ENCODE data around the gene PIEZO2. TPM values are rescaled to one million over a fixed set of nuclear protein-coding genes. Genes with fewer than 3 reads are reported as not detected.

Gene PIEZO2
- total and polyA plus RNA-seq, 2 experiments from 2014 or later, result 24.5 to 70.8 TPM

GRCh38 chr18:11089931-11090715 lies 59.2 kb downstream of the PIEZO2 start:
- no peaks in the 10 kb centered on the region for H3K36me3 ChIP-seq (replicated peaks; ENCODE audit: insufficient read depth, low read depth)
- H3K4me1 ChIP-seq (ENCODE audit: insufficient read depth), result peaks cover 9% of the 10 kb centered on the region
- no peaks in the 10 kb centered on the region for H3K9me3 ChIP-seq (ENCODE audit: low read depth)
- DNase-seq (ENCODE audit: low spot score), result no peak
- WGBS (ENCODE audit: low lambda C conversion rate, missing lambda C conversion rate), result 74% methylated on average over 9 of the region's 9 CpGs
- no peak overlapping the region for H3K4me3 ChIP-seq
- H4K20me1 ChIP-seq (ENCODE audit: insufficient read depth, poor library complexity, severe bottlenecking), result no peaks in the 10 kb centered on the region
- H2AFZ ChIP-seq, result no peak overlapping the region
- no peaks in the 10 kb centered on the region for H3K9me2 ChIP-seq (replicated peaks; ENCODE audit: insufficient read depth)
- peak overlapping the region; percentile 47 for H3K27ac ChIP-seq
- TF ChIP-seq EZH2 (IDR thresholded peaks at IDR 0.05; ENCODE audit: borderline replicate concordance), result no peak
- no peak for TF ChIP-seq CTCF (IDR thresholded peaks at IDR 0.05; ENCODE audit: poor library complexity)
- TF ChIP-seq EZH2phosphoT487 (IDR thresholded peaks at IDR 0.05; ENCODE audit: low read depth, severe bottlenecking, unreplicated experiment), result no peak
- H3K4me2 ChIP-seq, result peak overlapping the region; percentile 16
- H3K27me3 ChIP-seq, result no peaks in the 10 kb centered on the region
- H3K79me2 ChIP-seq, result no peaks in the 10 kb centered on the region

- H4K20me1 ChIP-seq (ENCODE audit: insufficient read depth, poor library complexity, severe bottlenecking), result no peaks in the 10 kb centered on the region
- no peaks in the 10 kb centered on the region for H3K9me3 ChIP-seq (ENCODE audit: low read depth)
- H3K9me2 ChIP-seq (replicated peaks; ENCODE audit: insufficient read depth), result no peaks in the 10 kb centered on the region
- H3K79me2 ChIP-seq, result no peaks in the 10 kb centered on the region
- DNase-seq (ENCODE audit: low spot score), result no peak
- H3K36me3 ChIP-seq (replicated peaks; ENCODE audit: insufficient read depth, low read depth), result no peaks in the 10 kb centered on the region
- H3K4me2 ChIP-seq, result no peak overlapping the region
- H2AFZ ChIP-seq, result no peak overlapping the region
- H3K4me1 ChIP-seq (ENCODE audit: insufficient read depth), result no peaks in the 10 kb centered on the region
- no peak for TF ChIP-seq EZH2 (IDR thresholded peaks at IDR 0.05; ENCODE audit: borderline replicate concordance)
- TF ChIP-seq EZH2phosphoT487 (IDR thresholded peaks at IDR 0.05; ENCODE audit: low read depth, severe bottlenecking, unreplicated experiment), result no peak
- H3K27me3 ChIP-seq, result no peaks in the 10 kb centered on the region
- no peak overlapping the region for H3K4me3 ChIP-seq
- no peak overlapping the region for H3K27ac ChIP-seq
- 91% methylated on average over 2 of the region's 2 CpGs for WGBS (ENCODE audit: low lambda C conversion rate, missing lambda C conversion rate)
Measured at GRCh38 chr18:11081009-11081532, 68.3 kb downstream of the PIEZO2 start.

- Histone ChIP-seq H3K9me3 (ENCODE audit: low read depth) (no peaks in the 10 kb centered on the region), H3K4me2 (no peak overlapping the region), H4K20me1 (ENCODE audit: insufficient read depth, poor library complexity, severe bottlenecking) (no peaks in the 10 kb centered on the region), H3K79me2 (no peaks in the 10 kb centered on the region), H3K27ac (peak overlapping the region; percentile 74), H3K4me3 (no peak overlapping the region), H3K9me2 (replicated peaks; ENCODE audit: insufficient read depth) (no peaks in the 10 kb centered on the region), H2AFZ (no peak overlapping the region), H3K4me1 (ENCODE audit: insufficient read depth) (peaks cover 14% of the 10 kb centered on the region), H3K36me3 (replicated peaks; ENCODE audit: insufficient read depth, low read depth) (no peaks in the 10 kb centered on the region), H3K27me3 (no peaks in the 10 kb centered on the region)
- TF ChIP-seq EZH2phosphoT487 (IDR thresholded peaks at IDR 0.05; ENCODE audit: low read depth, severe bottlenecking, unreplicated experiment) (no peak), CTCF (IDR thresholded peaks at IDR 0.05; ENCODE audit: poor library complexity) (no peak), EZH2 (IDR thresholded peaks at IDR 0.05; ENCODE audit: borderline replicate concordance) (no peak)
- DNase-seq (ENCODE audit: low spot score), result peak; percentile 42
- WGBS (ENCODE audit: low lambda C conversion rate, missing lambda C conversion rate), result 77% methylated on average over 4 of the region's 4 CpGs
Measured at GRCh38 chr18:11078491-11078890, 70.9 kb downstream of the PIEZO2 start.

GRCh38 chr18:11077548-11078187 lies 71.7 kb downstream of the PIEZO2 start:
- Histone ChIP-seq H4K20me1 (ENCODE audit: insufficient read depth, poor library complexity, severe bottlenecking) (no peaks in the 10 kb centered on the region), H2AFZ (no peak overlapping the region), H3K27me3 (no peaks in the 10 kb centered on the region), H3K27ac (peak overlapping the region; percentile 65), H3K4me2 (no peak overlapping the region), H3K36me3 (replicated peaks; ENCODE audit: insufficient read depth, low read depth) (no peaks in the 10 kb centered on the region), H3K4me3 (no peak overlapping the region), H3K79me2 (no peaks in the 10 kb centered on the region), H3K4me1 (ENCODE audit: insufficient read depth) (peaks cover 14% of the 10 kb centered on the region), H3K9me3 (ENCODE audit: low read depth) (no peaks in the 10 kb centered on the region), H3K9me2 (replicated peaks; ENCODE audit: insufficient read depth) (no peaks in the 10 kb centered on the region)
- DNase-seq (ENCODE audit: low spot score), result no peak
- 94% methylated on average over 5 of the region's 5 CpGs for WGBS (ENCODE audit: low lambda C conversion rate, missing lambda C conversion rate)
- TF ChIP-seq EZH2phosphoT487 (IDR thresholded peaks at IDR 0.05; ENCODE audit: low read depth, severe bottlenecking, unreplicated experiment) (no peak), EZH2 (IDR thresholded peaks at IDR 0.05; ENCODE audit: borderline replicate concordance) (no peak)

All from hepatocyte (in vitro differentiated cells).